ENCODE measurements around the gene FXYD4. TPM values are rescaled to one million over a fixed set of nuclear protein-coding genes. Genes with fewer than 3 reads are reported as not detected.

FXYD4 gene
- total RNA-seq, 4 donors from 2014 or later: not detected

- WGBS, 2 donors: 0 to 1% methylated on average over 39 to 64 of the region's 68 CpGs
- intact Hi-C loops (cut with DNase I; ENCODE audit: low total_unique reads): no loop called here
- DNase-seq (ENCODE audit: low spot score in 2 of 2): peak; percentile 90 to 99
Observed at GRCh38 chr10:43408710-43409384, 37.4 kb downstream of the FXYD4 start, which contains the start of gene HNRNPF. TSS of gene HNRNPF (minus strand) at chr10:43409186. CDS start at chr10:43387884, 21,302 bp downstream.

GRCh38 chr10:43409385-43410109 is 38.1 kb downstream of the FXYD4 start:
- peak overlapping the region; percentile 36 for H3K4me3 ChIP-seq (ENCODE audit: low read depth, poor library complexity, severe bottlenecking)
- peak in 1 of 2 donors; percentile 29 for DNase-seq (ENCODE audit: low spot score in 2 of 2)
- 11 to 13% methylated on average over 46 of the region's 46 CpGs for WGBS, 2 donors
- TF ChIP-seq CTCF (IDR thresholded peaks at IDR 0.05) (no peak), POLR2A (IDR thresholded peaks at IDR 0.05) (no peak)
- intact Hi-C loops (cut with DNase I; ENCODE audit: low total_unique reads): no loop called here

More at GRCh38 chr10:43408710-43409384, 37.4 kb downstream of the FXYD4 start, which contains the start of gene HNRNPF:
- TF ChIP-seq POLR2A (IDR thresholded peaks at IDR 0.05) (peak in 1 of 2 donors; percentile 95), CTCF (IDR thresholded peaks at IDR 0.05) (no peak)
- peak within 1 kb of the TSS; percentile 80 for H3K4me3 ChIP-seq (ENCODE audit: low read depth, poor library complexity, severe bottlenecking)

GRCh38 chr10:43410345-43410744 is 38.9 kb downstream of the FXYD4 start:
- no peak for DNase-seq (ENCODE audit: low spot score in 2 of 2)
- intact Hi-C loops (cut with DNase I; ENCODE audit: low total_unique reads): no loop called here
- 83 to 85% methylated on average over 14 of the region's 14 CpGs for WGBS, 2 donors
- TF ChIP-seq POLR2A (IDR thresholded peaks at IDR 0.05): no peak
- no peak for TF ChIP-seq CTCF (IDR thresholded peaks at IDR 0.05)
- H3K4me3 ChIP-seq (ENCODE audit: low read depth, poor library complexity, severe bottlenecking): no peak overlapping the region

- WGBS, 2 donors: 54 to 61% methylated on average over 2 of the region's 2 CpGs
- H3K4me3 ChIP-seq (ENCODE audit: low read depth, poor library complexity, severe bottlenecking): no peak overlapping the region
- no peak for DNase-seq (ENCODE audit: low spot score in 2 of 2)
Observed at GRCh38 chr10:43411536-43411935, 40.1 kb downstream of the FXYD4 start.

GRCh38 chr10:43415544-43415943 is 44.1 kb downstream of the FXYD4 start:
- WGBS, 2 donors: 70 to 79% methylated on average over 10 of the region's 10 CpGs

More at GRCh38 chr10:43411536-43411935, 40.1 kb downstream of the FXYD4 start:
- intact Hi-C loops (cut with DNase I; ENCODE audit: low total_unique reads): no loop called here
- no peak for TF ChIP-seq CTCF (IDR thresholded peaks at IDR 0.05)
- no peak for TF ChIP-seq POLR2A (IDR thresholded peaks at IDR 0.05)

More at GRCh38 chr10:43415544-43415943, 44.1 kb downstream of the FXYD4 start:
- TF ChIP-seq POLR2A (IDR thresholded peaks at IDR 0.05) (no peak), CTCF (IDR thresholded peaks at IDR 0.05) (no peak)
- DNase-seq (ENCODE audit: low spot score in 2 of 2): no peak
- intact Hi-C loops (cut with DNase I; ENCODE audit: low total_unique reads): no loop called here
- no peak overlapping the region for H3K4me3 ChIP-seq (ENCODE audit: low read depth, poor library complexity, severe bottlenecking)

All from lower leg skin (tissue), 4 donors.